Stimulated activated CD8-positive, alpha-beta memory T cell treated with anti-CD3 and anti-CD28 coated beads, Interleukin-15, amount 100 ng/mL, for 24 hours (primary cell): ENCODE data around the gene POFUT2.

Experiments used
- DNase-seq: peaks from one replicate; pipeline ENCODE4 v3.0.0-alpha.2; 2020; ENCODE audit warnings: low read depth

POFUT2 gene

GRCh38 chr21:45262041-45262581 lies 25.6 kb downstream of the POFUT2 start:
- DNase-seq, result no peak

DNA sequence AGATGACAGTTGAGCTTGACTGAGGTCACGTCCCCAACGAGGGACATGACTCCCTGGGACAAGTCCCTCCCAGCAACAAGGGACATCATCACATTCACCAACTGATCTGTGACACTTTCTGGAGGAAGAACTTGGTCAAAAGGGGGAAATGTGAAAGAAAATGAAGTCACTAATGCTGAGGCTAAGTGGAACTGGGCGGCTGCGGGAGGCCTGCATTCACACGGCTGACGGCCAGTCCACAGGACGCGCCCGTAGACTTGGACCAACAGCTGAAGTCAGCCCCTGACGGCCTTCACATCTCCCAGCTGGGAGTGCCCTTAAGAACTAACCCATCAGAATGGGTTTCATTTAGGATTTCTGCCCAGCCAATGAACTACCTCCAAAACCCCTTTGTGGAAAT lies 26.6 kb downstream of the POFUT2 start:
- no peak for DNase-seq

DNA sequence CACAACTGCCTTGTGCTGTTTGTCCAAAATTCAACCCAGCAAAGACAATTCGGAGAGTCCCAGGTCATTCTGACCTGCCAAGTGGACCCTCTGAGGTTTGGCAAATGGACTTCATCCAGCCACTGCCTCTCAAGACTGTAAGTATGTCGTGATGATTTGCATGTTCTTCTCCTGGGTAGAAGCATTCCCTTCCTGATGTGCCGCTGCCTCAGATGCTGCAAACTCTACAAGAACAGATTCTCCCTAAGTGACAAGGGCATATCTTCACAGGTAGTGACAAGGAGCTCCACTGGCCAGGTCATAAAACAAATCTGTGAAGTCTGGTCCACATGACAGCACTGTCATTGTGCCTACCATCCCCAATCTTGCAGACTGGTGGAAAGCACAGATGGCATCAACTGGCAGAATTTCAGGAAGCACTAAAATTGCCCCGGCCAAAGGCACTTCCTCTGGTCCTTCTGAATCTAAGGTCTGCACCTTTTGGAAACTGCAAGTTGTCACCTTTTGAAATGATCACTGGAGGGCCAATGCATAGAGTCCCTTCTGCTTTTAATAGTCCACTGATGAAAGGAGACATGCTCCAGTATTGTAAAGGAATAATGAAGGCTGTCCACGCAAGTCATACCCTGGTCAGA lies 27.4 kb downstream of the POFUT2 start:
- no peak for DNase-seq

GRCh38 chr21:45259206-45259840 lies 28.4 kb downstream of the POFUT2 start:
- no peak for DNase-seq

DNA sequence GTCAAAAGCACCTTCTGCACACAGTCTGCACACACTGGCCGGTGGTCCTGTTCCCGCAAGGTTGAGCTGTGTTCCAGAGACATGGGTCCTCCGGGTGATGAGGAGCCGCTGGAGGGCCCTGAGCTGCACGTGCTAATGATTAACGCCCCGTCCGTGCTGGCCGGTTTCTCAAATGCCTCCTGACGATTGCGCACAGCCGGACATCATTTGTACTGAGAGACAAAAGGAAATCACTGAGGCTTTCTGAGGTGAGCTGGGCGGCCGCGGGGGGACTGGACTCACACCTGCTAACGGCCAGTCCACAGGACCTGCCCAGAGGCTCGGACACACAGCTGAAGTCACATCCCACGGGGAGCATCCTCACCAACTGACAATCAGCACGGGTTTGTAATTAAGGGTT lies 29.2 kb downstream of the POFUT2 start:
- DNase-seq, result no peak

GRCh38 chr21:45257673-45258341 lies 29.9 kb downstream of the POFUT2 start:
- DNase-seq, result no peak

- no peak for DNase-seq
Observed at GRCh38 chr21:45256912-45257672, 30.6 kb downstream of the POFUT2 start.

- DNase-seq, result no peak
Observed at GRCh38 chr21:45256021-45256911, 31.4 kb downstream of the POFUT2 start.

DNA sequence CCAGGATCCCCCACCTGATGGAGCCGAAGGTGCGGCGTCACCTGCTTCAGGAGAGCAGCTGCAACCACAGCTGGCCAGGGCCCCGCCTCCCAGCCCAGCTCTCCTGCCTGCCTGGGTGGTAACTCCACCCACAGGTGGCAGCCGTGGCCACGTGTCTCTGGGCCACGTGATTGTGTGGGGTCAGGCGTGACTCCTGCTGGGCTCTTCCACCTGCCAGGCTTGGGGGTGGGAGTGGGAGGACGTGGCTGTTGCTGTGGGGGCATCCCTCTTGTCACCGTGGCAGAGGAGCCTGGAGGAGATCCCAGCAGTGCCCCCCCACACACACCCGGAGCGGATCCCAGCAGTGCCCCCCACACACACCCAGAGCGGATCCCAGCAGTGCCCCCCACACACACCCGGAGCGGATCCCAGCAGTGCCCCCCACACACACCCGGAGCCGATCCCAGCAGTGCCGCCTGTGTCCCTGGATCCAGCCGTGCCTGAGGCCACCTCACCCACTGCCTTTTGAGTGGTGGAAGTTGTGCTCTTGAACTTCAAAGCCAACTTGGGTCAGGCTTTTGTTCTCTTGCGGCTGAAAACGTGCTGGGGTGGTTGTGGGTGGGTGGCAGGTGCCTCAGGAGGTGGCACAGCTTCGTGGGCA lies 32.2 kb downstream of the POFUT2 start:
- no peak for DNase-seq

GRCh38 chr21:45254460-45254930 lies 33.2 kb downstream of the POFUT2 start:
- DNase-seq, result no peak

GRCh38 chr21:45253633-45254459 lies 33.8 kb downstream of the POFUT2 start:
- no peak for DNase-seq

DNA sequence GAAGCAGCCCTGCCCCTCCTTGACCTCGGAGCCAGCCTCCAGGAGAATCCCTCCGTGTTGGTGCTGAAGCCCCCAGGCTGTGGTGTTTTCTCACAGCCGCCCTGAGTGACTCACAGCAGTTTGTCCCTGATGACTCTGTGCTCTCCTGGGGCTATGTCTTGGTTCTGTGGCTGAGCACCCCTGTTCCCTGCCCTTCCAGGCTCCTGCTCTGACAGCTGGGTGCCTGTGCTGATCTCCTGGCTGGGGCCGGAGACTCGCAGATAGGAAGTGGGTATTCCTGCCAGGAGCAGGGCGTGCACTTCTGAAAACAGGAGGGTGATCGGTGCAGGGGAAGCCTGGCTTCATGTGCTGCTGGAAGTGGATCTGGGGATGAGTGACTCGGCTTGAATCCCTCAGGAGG lies 34.5 kb downstream of the POFUT2 start:
- DNase-seq, result no peak

GRCh38 chr21:45252448-45252925 lies 35.2 kb downstream of the POFUT2 start:
- DNase-seq, result no peak

DNA sequence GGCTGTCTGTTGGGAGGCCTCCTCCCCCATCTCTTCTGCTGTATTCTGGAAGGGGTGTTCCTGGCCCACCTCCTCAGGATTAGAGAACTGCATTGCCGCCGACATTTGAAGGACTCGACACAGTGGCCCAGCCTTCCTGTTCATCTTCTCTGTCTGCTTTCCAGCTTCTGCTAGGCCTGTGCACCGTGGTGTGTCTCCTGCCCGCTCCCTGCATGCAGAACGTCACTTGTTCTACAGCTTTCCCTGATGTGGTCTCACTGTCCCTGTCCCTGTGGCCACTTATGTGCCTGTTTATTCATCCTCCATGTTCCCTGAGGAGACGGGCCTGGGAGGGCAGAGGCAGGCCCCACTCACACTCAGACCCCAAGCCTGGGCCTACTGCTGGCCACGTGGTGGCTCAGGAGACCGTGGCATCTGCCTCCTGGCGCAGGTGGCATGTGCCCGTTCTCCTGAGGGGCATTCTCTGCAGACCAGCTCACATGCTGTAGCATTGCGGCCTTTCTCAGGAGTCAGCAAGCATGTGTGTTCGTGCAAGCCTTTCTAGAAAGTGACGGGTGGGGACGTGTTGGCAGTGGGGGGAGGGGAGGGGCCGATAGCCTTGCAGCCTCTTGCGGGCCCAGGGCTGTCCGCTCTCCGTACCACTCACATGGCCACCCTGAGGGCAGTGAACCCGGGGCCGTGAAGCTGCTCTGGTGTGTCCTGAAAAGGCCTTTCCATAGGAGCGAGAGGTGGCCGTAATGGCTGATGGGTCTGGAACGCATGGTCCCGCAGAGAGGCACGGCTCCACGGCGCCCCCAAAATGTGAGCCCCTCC lies 35.9 kb downstream of the POFUT2 start:
- DNase-seq, result no peak

- DNase-seq, result no peak
Observed at GRCh38 chr21:45250914-45251634, 36.6 kb downstream of the POFUT2 start.

- no peak for DNase-seq
Observed at GRCh38 chr21:45250272-45250671, 37.4 kb downstream of the POFUT2 start.

- no peak for DNase-seq
Observed at GRCh38 chr21:45249626-45250025, 38.1 kb downstream of the POFUT2 start.

- no peak for DNase-seq
Observed at GRCh38 chr21:45248893-45249381, 38.8 kb downstream of the POFUT2 start.
